ENCODE data around the gene TMEM132C. TPM values are rescaled to one million over a fixed set of nuclear protein-coding genes. Genes with fewer than 3 reads are reported as not detected.

TMEM132C gene
- polyA plus RNA-seq, 1 experiment = not detected

- ChIA-PET CTCF (no interaction called here), POLR2A (no interaction called here)
- Histone ChIP-seq H3K27me3 (ENCODE audit: control insufficient read depth, insufficient read depth, low read length) (no peaks in the 10 kb centered on the region), H3K4me3 (ENCODE audit: low read depth, low read length) (no peak overlapping the region), H3K9me3 (ENCODE audit: control insufficient read depth, insufficient read depth, low read length) (peaks cover 51% of the 10 kb centered on the region), H3K27ac (ENCODE audit: low read depth, low read length) (no peak overlapping the region)
- TF ChIP-seq CTCF (IDR thresholded peaks at IDR 0.05; ENCODE audit: low read depth, low read length) = no peak
- no peak for DNase-seq (ENCODE audit: low read depth, low spot score)
Measured at GRCh38 chr12:128353301-128353700, 86.3 kb downstream of the TMEM132C start.

GRCh38 chr12:128356547-128356946 lies 89.6 kb downstream of the TMEM132C start:
- Histone ChIP-seq H3K27ac (ENCODE audit: low read depth, low read length) (no peak overlapping the region), H3K9me3 (ENCODE audit: control insufficient read depth, insufficient read depth, low read length) (peaks cover 38% of the 10 kb centered on the region), H3K4me3 (ENCODE audit: low read depth, low read length) (no peak overlapping the region), H3K27me3 (ENCODE audit: control insufficient read depth, insufficient read depth, low read length) (no peaks in the 10 kb centered on the region)
- no peak for DNase-seq (ENCODE audit: low read depth, low spot score)
- ChIA-PET POLR2A (no interaction called here), CTCF (no interaction called here)
- TF ChIP-seq CTCF (IDR thresholded peaks at IDR 0.05; ENCODE audit: low read depth, low read length) = no peak

- Histone ChIP-seq H3K27me3 (ENCODE audit: control insufficient read depth, insufficient read depth, low read length) (no peaks in the 10 kb centered on the region), H3K4me3 (ENCODE audit: low read depth, low read length) (no peak overlapping the region), H3K27ac (ENCODE audit: low read depth, low read length) (no peak overlapping the region), H3K9me3 (ENCODE audit: control insufficient read depth, insufficient read depth, low read length) (peaks cover 46% of the 10 kb centered on the region)
- no peak for TF ChIP-seq CTCF (IDR thresholded peaks at IDR 0.05; ENCODE audit: low read depth, low read length)
- no peak for DNase-seq (ENCODE audit: low read depth, low spot score)
- ChIA-PET CTCF (no interaction called here), POLR2A (no interaction called here)
Measured at GRCh38 chr12:128361400-128361995, 94.5 kb downstream of the TMEM132C start.

- Histone ChIP-seq H3K9me3 (ENCODE audit: control insufficient read depth, insufficient read depth, low read length) (peaks cover 52% of the 10 kb centered on the region), H3K4me3 (ENCODE audit: low read depth, low read length) (no peak overlapping the region), H3K27ac (ENCODE audit: low read depth, low read length) (no peak overlapping the region), H3K27me3 (ENCODE audit: control insufficient read depth, insufficient read depth, low read length) (no peaks in the 10 kb centered on the region)
- TF ChIP-seq CTCF (IDR thresholded peaks at IDR 0.05; ENCODE audit: low read depth, low read length) = no peak
- no peak for DNase-seq (ENCODE audit: low read depth, low spot score)
- CTCF ChIA-PET = no interaction called here
- POLR2A ChIA-PET = no interaction called here
Measured at GRCh38 chr12:128365032-128365431, 98.1 kb downstream of the TMEM132C start.

- no peak overlapping the region for H3K27ac ChIP-seq (ENCODE audit: low read depth, low read length)
- TF ChIP-seq CTCF (IDR thresholded peaks at IDR 0.05; ENCODE audit: low read depth, low read length) = no peak
- DNase-seq (ENCODE audit: low read depth, low spot score) = no peak
- no peak overlapping the region for H3K4me3 ChIP-seq (ENCODE audit: low read depth, low read length)
- ChIA-PET CTCF (no interaction called here), POLR2A (no interaction called here)
- H3K27me3 ChIP-seq (ENCODE audit: control insufficient read depth, insufficient read depth, low read length) = no peaks in the 10 kb centered on the region
- peaks cover 60% of the 10 kb centered on the region for H3K9me3 ChIP-seq (ENCODE audit: control insufficient read depth, insufficient read depth, low read length)
Measured at GRCh38 chr12:128365651-128366231, 98.8 kb downstream of the TMEM132C start.

Data from AG04450 (cell line).